CD14-positive monocyte (primary cell): ENCODE measurements around the gene CCDC70. TPM values are rescaled to one million over a fixed set of nuclear protein-coding genes. Genes with fewer than 3 reads are reported as not detected.
A peak's percentile ranks its signal among the peaks of the same experiment; 100 is the strongest.

Experiments
- DNase-seq, 3 donors: peaks; one replicate each; pipeline ENCODE4 v3.0.0-alpha.2; 2011 to 2022
- H2AFZ ChIP-seq: 2 replicates; pipeline ENCODE4 v1.6.0; 2012; ENCODE audit warnings: mild to moderate bottlenecking, low read depth, low read length, inconsistent platforms; ENCODE audit not compliant: insufficient read depth, poor library complexity, severe bottlenecking
- H3K27ac ChIP-seq, 2 donors: 1 replicate in 1 of 2; 2 replicates in 1 of 2; pipeline ENCODE4 v1.5.1; 2012 to 2013; ENCODE audit warnings: low read length in 2 of 2, control low read depth in 1 of 2, inconsistent platforms in 1 of 2, low read depth in 1 of 2, mild to moderate bottlenecking in 1 of 2
- H3K27me3 ChIP-seq, 2 donors: one replicate each; pipeline versions ENCODE4 v1.6.0 to v1.6.1; 2011 to 2013; ENCODE audit warnings: low read length in 2 of 2; ENCODE audit not compliant: control insufficient read depth in 2 of 2, insufficient read depth in 2 of 2
- H3K36me3 ChIP-seq, 2 donors: replicated peaks in 1 of 2; 1 replicate in 1 of 2; 2 replicates in 1 of 2; pipeline versions ENCODE4 v1.5.1 to v1.6.1; 2012 to 2013; ENCODE audit warnings: low read length in 2 of 2, control low read depth in 1 of 2, inconsistent platforms in 1 of 2, mild to moderate bottlenecking in 1 of 2; ENCODE audit not compliant: insufficient read depth in 2 of 2, control insufficient read depth in 1 of 2
- H3K4me1 ChIP-seq, 2 donors: 1 replicate in 1 of 2; 2 replicates in 1 of 2; pipeline versions ENCODE4 v1.5.1 to v1.6.1; 2012 to 2013; ENCODE audit warnings: low read length in 2 of 2, control low read depth in 1 of 2, inconsistent platforms in 1 of 2, mild to moderate bottlenecking in 1 of 2, moderate library complexity in 1 of 2; ENCODE audit not compliant: insufficient read depth in 2 of 2, control insufficient read depth in 1 of 2
- H3K4me2 ChIP-seq: replicated peaks from 2 replicates; pipeline ENCODE3; 2012; ENCODE audit warnings: low read length, moderate library complexity, mild to moderate bottlenecking; ENCODE audit not compliant: poor library complexity, severe bottlenecking; ENCODE audit errors: extremely low read depth
- H3K4me3 ChIP-seq, 3 experiments: fragments of 200-600 bp in 1 of 3; sonication (generic) in 1 of 3; replicated peaks in 1 of 3; 1 replicate in 2 of 3; 2 replicates in 1 of 3; pipeline ENCODE4 v1.5.1; 2011 to 2013; ENCODE audit warnings: low read length in 3 of 3, mild to moderate bottlenecking in 3 of 3, control low read depth in 2 of 3, low read depth in 2 of 3, inconsistent platforms in 1 of 3, moderate library complexity in 1 of 3
- H3K79me2 ChIP-seq: 2 replicates; pipeline ENCODE4 v1.6.0; 2012; ENCODE audit warnings: mild to moderate bottlenecking, control low read depth, inconsistent platforms, low read length, moderate library complexity; ENCODE audit not compliant: insufficient read depth
- H3K9ac ChIP-seq: 2 replicates; pipeline ENCODE4 v1.6.0; 2017; ENCODE audit warnings: low read length, mild to moderate bottlenecking; ENCODE audit not compliant: insufficient read depth, poor library complexity, severe bottlenecking
- H3K9me3 ChIP-seq, 2 donors: replicated peaks in 1 of 2; 1 replicate in 1 of 2; 2 replicates in 1 of 2; pipeline versions ENCODE4 v1.5.1 to v1.6.1; 2012 to 2013; ENCODE audit warnings: low read length in 2 of 2, control low read depth in 1 of 2; ENCODE audit not compliant: control insufficient read depth in 1 of 2, insufficient read depth in 1 of 2
- H4K20me1 ChIP-seq: 2 replicates; pipeline ENCODE4 v1.6.0; 2012; ENCODE audit warnings: mild to moderate bottlenecking, low read length, control low read depth, moderate library complexity; ENCODE audit not compliant: insufficient read depth
- H3K27ac Mint-ChIP-seq, 7 donors: one replicate each; pipeline ENCODE4 v1.8.0; 2020; ENCODE audit warnings: mild to moderate bottlenecking in 7 of 7, mixed read lengths in 7 of 7, moderate library complexity in 6 of 7, inconsistent platforms in 2 of 7
- H3K27me3 Mint-ChIP-seq, 3 donors: one replicate each; pipeline ENCODE4 v1.8.0; 2021 to 2022; ENCODE audit warnings: low read depth in 3 of 3, mild to moderate bottlenecking in 3 of 3, mixed read lengths in 3 of 3, moderate library complexity in 3 of 3, inconsistent platforms in 1 of 3
- H3K36me3 Mint-ChIP-seq, 2 donors: one replicate each; pipeline ENCODE4 v1.8.0; 2020; ENCODE audit warnings: mixed read lengths in 2 of 2, inconsistent platforms in 1 of 2, mild to moderate bottlenecking in 1 of 2
- H3K4me1 Mint-ChIP-seq: one replicate; pipeline ENCODE4 v1.8.0; 2020; ENCODE audit warnings: mild to moderate bottlenecking, mixed read lengths
- H3K4me3 Mint-ChIP-seq, 2 donors: one replicate each; pipeline ENCODE4 v1.8.0; 2020; ENCODE audit warnings: mild to moderate bottlenecking in 2 of 2, mixed read lengths in 2 of 2, moderate library complexity in 1 of 2
- H3K9me3 Mint-ChIP-seq, 7 donors: one replicate each; pipeline ENCODE4 v1.8.0; 2020 to 2022; ENCODE audit warnings: mixed read lengths in 7 of 7, mild to moderate bottlenecking in 6 of 7, moderate library complexity in 6 of 7, inconsistent platforms in 2 of 7
- CTCF ChIP-seq: fragments of 200-600 bp; IDR thresholded peaks from one replicate; pipeline ENCODE4 v1.8.0; 2022; ENCODE audit warnings: antibody characterized with exemption, mild to moderate bottlenecking
- WGBS: methylation state at CpG from one replicate; pipeline ENCODE4 v1.1.5; 2013; ENCODE audit warnings: missing lambda C conversion rate; ENCODE audit not compliant: insufficient coverage; 5-methylcytosine and 5-hydroxymethylcytosine counted together
- intact Hi-C, 2 donors: fragments of 100-400 bp; cut with micrococcal nuclease; formaldehyde crosslinking; loops; one replicate each; pipeline versions ENCODE4 v1.15.0 to v1.15.1; 2023
- polyA plus RNA-seq, 3 donors: library from polyadenylated mRNA; depleted of rRNA in 1 of 3; unstranded in 2 of 3; stranded (reverse) in 1 of 3; fragments of 300-500 nt in 2 of 3; fragments of >200 nt in 1 of 3; fragmentation: Illumina TruSeq in 2 of 3; gene quantifications; 1 replicate in 2 of 3; 2 replicates in 1 of 3; pipeline ENCODE4 v1.2.3, GENCODE V29; 2012 to 2021

Gene CCDC70
- polyA plus RNA-seq, 3 donors = not detected

GRCh38 chr13:51837016-51837415, 24.8 kb upstream of the CCDC70 start:
- Histone ChIP-seq H4K20me1 (no peaks in the 10 kb centered on the region), H3K79me2 (no peaks in the 10 kb centered on the region), H2AFZ (no peak overlapping the region), H3K4me3 (no peak overlapping the region), H3K4me2 (no peak overlapping the region), H3K27me3 (no peaks in the 10 kb centered on the region), H3K27ac (no peak overlapping the region), H3K36me3 (no peaks in the 10 kb centered on the region), H3K9me3 (no peaks in the 10 kb centered on the region), H3K9ac (no peak overlapping the region), H3K4me1 (peaks cover 10 to 13% of the 10 kb centered on the region in 2 donors)
- 100% methylated on average over 1 of the region's 3 CpGs for WGBS
- peaks cover 31% of the 10 kb centered on the region for H3K4me1 Mint-ChIP-seq
- no peak for DNase-seq
- peak overlapping the region in 1 of 7 donors; percentile 22 for H3K27ac Mint-ChIP-seq
- H3K36me3 Mint-ChIP-seq = no peaks in the 10 kb centered on the region
- TF ChIP-seq CTCF = no peak
- H3K27me3 Mint-ChIP-seq = peaks cover 0 to 3% (median 1%) of the 10 kb centered on the region in 3 donors
- H3K9me3 Mint-ChIP-seq = no peaks in the 10 kb centered on the region
- no peak overlapping the region for H3K4me3 Mint-ChIP-seq
- intact Hi-C loops = no loop called here

GRCh38 chr13:51838240-51838846, 23.4 kb upstream of the CCDC70 start:
- Mint-ChIP-seq H3K4me1 (peaks cover 22% of the 10 kb centered on the region), H3K36me3 (no peaks in the 10 kb centered on the region)
- no peaks in the 10 kb centered on the region for H3K36me3 ChIP-seq

More at GRCh38 chr13:51838240-51838846, 23.4 kb upstream of the CCDC70 start:
- H3K4me3 ChIP-seq = no peak overlapping the region
- DNase-seq = no peak
- H2AFZ ChIP-seq = no peak overlapping the region
- H3K79me2 ChIP-seq = no peaks in the 10 kb centered on the region
- Mint-ChIP-seq H3K4me3 (no peak overlapping the region), H3K9me3 (no peaks in the 10 kb centered on the region), H3K27ac (no peak overlapping the region), H3K27me3 (peaks cover 0 to 3% (median 1%) of the 10 kb centered on the region in 3 donors)
- no peak for TF ChIP-seq CTCF
- H3K4me1 ChIP-seq = peaks cover 5 to 8% of the 10 kb centered on the region in 2 donors
- H3K4me2 ChIP-seq = no peak overlapping the region
- H4K20me1 ChIP-seq = no peaks in the 10 kb centered on the region
- H3K9ac ChIP-seq = no peak overlapping the region
- WGBS = 100% methylated on average over 3 of the region's 8 CpGs
- intact Hi-C loops = no loop called here
- no peaks in the 10 kb centered on the region for H3K27me3 ChIP-seq
- no peaks in the 10 kb centered on the region for H3K9me3 ChIP-seq
- no peak overlapping the region for H3K27ac ChIP-seq
